Cerebellar cortex (tissue), 1 donor: Measurements from ENCODE around the gene BFSP1.

Source experiments
- DNase-seq: peaks from one replicate; pipeline ENCODE4 v3.0.0-alpha.2; 2015; ENCODE audit warnings: low spot score

BFSP1 gene

DNA sequence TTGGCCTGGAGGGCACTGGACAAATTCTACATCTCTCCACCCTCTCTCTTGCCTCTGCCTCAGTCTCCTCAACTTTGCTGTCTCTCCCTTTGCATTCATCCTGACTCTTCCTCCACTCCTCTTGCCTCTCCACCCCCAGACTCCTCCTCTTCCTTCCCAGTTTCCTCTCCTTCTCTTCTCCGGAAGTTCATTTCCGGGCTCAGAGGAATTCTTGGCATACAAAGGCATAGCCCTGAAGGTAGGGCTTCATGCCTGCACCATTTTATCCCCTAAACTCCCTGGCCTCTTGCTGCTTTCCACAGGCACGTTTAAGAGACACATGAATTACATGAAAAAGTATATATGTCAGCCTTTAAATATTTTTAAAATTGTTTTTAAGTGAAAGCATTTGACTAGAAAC, 10.6 kb downstream of the BFSP1 start:
- DNase-seq = no peak

DNA sequence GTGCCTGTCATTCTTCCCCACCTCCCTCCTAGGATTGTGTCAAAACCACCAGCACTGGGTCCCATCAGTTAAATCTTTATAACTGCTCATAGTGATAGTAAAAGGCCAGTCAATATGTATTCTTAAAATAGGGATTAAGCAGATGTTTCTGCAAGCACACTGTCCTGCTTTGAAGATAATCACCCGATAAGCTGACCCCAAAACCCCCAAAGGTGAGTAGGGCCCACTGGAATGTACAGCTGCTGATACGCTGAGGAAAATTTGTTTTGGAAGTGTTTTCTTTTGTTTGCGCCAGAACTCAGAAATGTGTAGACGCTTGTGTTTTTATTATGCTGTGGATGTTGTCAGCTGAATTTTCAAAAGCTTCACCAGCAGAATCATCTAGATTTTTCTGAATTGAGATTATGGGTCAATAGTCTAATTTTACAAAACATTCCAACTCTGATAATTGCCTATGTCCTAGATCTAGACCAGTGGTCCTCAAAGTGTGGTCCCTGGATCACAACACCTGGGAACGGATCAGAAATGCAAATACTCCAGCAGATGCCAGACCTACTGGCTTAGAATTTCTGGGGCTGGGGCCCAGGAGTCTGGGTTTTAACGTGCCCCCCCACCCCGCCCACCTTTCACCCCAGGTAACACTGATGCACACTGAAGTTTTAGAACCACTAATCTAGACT, 11.4 kb downstream of the BFSP1 start:
- DNase-seq = no peak

DNA sequence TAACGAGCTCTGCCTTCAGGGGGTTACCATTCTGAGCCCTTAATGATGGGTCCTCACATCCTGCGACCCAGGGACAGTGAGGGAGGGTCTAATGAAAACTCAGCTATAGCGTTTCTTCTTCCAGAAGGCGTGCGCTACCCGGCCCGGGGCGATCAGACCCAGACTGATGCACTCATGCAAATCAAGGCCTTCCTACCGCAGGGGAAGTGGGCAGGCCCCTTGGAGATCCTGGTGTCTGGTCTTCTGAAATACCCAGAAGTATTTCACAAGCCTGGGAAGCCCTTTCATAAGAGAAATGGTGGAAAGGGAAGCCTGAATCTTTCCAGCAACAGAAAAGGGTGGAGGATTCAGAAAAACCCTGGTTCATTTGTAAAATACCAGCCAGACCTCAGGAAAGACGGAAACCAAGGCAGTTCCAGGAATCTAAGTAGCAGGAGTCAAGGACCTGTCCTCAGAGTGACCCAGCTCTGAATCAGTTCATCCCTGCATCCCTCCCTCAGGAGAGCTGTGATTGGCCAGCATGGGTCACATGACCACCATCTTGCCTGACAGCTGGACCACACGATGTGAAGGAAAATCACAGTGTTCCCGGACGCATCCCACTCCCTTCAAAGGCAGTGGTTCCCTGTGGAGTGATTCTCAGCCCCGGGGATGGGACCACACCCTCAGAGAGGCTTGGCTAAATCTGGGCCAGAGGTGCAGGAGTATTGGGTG, 12.7 kb downstream of the BFSP1 start:
- no peak for DNase-seq

DNA sequence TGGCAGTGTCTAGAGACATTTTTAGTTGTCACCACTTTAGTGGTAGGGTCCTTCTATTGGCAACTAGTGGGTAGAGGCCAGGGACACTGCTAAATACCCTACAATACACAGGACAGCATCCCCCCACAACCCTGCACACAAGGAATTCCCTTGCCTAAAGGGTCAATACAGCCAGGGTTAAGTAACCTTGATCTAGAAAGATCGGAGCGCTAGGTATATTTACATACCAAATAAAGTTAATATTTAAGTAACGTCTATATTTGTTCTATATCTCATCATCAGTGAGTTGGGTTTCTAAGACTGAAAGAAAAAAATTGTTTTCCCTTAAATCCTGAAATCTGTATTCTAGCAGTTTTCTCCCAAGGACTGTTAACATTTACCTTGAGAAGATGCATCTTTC, 16.1 kb downstream of the BFSP1 start:
- no peak for DNase-seq

DNA sequence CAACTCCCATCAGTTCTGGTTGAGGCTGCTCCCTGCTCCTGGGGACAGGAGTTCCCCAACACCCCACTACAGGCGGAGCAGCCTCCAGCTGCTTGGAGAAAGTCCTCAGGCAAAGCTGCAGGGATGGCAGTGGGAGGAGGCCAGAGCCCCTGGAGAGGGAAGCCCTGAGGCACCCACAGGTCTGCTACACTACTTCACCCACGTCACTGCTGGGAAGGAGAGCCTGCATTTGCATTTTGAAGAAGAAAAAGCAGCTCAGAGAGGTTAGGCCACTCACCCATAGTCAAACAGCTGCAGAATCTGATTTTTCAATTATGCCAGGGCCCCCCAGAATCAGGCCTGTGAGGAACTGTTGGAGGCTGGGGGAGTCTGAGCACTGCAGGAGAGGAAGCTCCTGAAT, 17.2 kb downstream of the BFSP1 start:
- no peak for DNase-seq

DNA sequence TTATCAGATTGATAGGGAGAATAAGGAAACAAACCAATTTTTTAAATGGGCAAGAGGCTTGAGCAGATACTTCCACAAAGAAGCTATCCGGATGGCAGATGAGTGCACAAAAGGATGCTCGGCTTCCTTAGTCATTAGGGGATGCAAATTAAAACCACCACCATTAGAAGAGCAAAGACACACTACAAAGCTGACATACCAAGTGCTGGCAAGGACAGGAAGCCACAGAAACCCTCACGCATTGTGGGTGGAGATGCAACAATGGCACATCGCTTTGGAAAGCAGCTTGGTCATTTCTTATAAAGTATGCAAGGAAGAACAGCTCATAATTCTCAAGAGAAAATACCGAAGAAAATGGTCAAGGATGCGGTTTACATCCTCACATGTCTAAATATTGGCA, 19.8 kb downstream of the BFSP1 start:
- DNase-seq = no peak

DNA sequence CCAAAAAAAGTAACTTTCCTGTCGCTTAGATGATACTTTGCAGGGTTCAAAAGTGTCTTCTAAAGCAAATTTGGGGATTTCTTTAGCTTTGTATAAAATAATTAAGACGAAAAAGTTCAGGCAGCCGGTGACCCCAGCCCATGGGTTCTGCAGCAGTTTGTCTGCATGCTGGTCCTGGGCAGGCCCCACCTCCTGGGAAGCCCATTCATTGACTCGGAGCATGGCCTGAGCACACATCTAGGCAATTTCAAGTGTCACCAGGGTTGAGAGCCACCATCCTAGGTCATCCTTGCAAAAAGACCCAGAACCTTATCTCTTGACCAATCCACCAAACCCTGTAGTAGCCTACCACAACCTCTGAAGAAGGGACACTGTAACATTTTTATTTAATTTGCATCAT, 20.6 kb downstream of the BFSP1 start:
- no peak for DNase-seq

DNA sequence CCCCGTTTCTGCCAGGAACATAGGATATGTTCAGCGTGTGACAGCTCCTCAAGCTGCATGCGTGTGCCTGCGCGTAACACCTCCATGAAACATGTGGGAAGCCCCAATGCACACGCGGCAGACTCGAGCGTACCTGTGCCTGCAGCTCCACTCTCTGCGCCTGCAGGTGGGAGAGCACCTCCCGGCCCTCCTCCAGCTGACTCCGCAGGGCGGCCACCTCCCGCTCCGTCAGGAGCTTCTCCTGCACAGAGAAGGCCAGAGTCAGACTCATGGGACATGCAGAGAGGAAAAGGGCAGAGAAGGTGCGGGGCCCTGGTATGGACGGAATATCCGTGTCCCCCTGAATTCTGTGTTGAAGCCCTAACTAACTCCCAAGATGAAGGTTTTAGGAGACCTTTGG, 22.4 kb downstream of the BFSP1 start:
- DNase-seq = no peak

DNA sequence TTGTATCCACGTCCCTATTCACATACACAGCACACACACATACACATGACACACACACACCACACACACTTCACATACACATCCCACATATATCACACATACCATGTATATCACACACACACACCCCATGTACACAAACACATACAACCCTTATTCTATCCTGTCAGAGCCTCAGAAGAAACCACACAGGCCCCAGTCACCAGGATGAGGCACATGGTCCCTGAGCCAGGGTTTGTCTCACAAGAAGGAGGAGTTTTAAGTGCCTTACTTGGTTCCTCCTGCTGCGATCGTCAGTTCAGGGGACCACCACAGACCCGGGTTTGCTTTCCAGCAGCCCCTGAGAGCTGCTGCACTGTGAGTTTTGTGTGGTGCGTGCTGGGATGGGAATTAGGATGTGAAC, 23.6 kb downstream of the BFSP1 start:
- DNase-seq = no peak

DNA sequence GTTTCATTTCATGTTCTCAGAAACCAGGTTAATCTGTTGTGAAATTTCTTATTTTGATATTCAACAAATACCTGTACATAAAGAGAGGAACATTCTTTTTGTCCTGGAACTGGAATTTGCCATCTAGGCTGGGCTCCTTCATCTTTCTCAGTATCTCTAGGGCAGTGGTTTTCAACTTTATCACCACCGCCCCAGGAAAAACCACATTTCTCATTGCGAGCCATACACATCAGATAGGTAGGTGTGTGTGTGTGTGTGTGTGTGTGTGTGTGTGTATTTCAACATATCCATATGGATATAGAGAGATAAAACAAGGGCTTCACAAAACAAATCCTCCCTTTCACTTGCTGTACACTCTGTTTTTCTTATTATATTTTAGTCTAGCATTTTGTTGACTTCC, 24.1 kb downstream of the BFSP1 start:
- DNase-seq = no peak

DNA sequence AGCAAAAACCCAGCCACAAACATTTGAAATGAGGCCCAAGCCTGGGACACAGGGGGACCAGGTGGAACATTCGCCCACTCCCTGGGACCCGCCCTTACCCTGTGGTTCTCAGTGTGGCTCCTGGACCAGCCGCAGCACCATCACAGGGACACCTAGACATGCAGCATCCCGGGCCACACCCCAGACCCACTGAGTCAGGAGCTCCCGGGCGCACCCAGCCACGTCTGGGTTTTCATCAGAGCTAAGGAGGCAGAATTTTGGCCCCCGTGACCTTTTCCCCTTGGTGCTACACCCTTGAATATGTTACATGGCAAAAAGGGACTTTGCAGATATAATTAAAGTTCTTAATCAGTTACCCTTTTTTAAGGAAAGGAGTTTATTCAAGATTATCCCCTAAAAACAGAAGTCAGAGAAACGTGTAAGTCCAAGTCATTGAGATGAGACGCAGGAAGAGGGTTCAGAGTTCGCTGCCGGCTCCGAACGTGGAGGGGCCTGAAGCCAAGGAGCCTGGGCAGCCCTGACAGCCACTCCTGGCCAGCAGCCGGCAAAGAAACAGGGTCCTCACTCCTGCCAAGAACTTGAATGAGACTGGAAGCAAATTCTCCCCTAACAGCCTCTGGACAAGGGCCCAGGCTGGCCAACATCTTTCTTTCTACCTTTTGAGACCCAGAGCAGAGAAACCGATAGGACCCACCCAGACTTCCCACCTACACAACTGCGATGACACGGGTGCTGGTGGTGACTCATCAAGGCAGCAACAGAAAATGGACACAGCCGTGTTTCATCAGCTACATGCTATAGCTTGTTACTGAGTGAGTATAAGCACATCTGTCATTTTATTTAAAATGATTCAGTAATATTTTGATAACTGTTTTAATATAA, 25.3 kb downstream of the BFSP1 start:
- no peak for DNase-seq

DNA sequence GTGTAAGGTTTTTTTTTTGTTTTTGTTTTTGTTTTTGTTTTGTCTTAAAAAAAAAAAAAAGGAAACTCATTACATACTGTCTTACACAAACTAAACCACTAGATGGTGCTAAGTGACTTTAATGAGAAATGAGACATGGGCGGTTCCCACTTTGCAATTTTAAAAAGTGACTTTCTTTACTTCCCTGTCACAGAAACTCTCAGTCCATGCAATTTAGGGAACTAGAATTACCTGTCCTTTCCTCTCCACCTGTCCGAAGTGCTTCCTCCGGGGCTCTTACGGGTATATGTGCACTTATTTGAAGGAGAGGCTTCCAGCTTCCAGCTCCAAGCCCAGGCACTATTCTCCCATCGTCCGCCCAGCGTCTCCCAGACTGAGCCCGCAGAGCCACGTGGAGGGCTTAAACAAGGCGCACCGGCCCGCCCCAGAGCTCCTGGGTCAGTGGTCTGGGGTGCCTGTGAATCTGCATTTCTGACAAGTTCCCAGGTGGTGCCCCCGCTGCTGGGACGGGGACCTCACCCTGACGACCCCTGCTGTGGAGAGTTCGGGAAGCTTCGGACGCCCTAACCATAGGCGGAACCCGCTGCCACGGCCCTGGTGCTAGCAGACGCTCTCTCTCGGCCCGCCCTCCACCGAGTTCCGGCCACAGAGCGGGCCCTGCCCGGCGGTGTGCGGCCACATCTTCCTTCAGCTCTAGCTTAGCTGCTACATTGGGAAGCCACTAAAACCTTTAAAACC, 26.1 kb downstream of the BFSP1 start:
- peak; percentile 69 for DNase-seq

DNA sequence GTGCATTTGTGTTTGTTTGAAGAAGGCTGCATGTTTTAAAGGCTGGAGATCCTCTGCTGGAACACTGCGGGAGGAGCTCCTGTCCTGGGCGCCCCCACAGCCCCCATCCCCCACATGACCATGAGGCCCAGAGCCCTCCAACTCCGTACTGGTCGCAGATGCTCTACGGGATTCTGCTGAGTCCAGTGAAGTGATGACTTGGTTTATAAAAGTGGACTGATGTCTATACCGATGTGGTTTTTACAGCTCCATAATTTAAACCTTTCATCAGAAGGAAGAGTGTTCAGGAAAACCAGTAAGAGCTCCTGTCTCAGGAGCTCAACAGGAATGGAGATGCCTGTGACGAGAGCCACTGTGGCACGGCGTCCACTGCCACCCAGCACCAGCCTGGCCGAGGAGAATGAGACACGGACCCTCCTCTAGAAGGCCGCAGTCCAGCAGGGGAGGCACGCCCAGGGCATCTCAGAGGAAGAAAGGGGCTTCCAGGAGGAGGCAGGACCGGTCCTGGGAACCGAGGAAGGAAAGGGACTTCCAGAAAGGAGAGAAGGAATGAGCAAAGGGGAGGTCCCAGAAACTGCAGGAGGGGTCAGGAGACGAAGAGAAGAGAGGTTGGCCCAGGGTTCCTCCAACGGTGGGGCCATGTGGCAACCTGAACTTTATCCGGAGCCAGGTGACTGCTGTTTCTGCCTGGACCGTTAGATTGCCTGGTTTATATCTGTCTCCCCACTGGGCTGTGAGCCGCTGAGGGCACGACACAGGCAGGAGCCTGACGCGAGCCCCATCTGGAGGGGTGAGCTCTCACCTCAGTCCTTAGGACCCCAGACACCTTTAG, 26.9 kb downstream of the BFSP1 start:
- no peak for DNase-seq

DNA sequence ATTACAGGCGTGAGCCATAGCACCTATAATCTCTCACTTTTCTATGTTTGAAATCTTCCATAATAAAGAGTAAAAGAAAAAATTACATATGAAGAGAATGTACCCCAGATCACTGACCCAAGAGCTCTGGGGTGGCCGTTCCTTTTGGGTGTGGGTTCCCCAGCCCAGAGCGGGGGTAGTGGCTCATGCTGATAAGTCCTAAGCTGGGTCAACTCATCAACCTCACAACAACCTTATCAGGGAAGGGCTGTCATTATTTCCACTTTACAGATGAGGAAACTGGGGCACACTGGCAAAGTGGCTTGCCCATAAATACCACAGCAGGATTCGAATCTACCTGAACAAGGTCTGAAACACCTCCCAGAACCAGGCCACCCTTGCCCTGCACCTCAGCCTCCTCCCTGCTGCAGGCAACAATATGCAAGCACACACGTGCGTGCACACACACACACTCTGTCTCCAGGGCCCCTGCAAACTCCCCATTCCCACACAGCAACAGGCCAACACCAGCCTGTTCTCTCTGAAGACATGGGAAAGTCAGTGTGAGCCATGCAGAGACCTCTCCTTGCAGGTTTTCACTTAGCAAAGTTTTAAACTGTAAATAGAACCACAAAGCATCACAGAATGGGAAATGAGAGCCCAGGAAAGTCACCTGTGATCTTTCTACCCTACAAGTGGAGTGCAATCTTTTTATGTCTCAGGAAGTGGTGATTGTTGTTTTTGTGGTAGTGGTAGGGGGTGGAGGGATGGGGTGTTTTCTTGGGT, 27.7 kb downstream of the BFSP1 start:
- DNase-seq = no peak

DNA sequence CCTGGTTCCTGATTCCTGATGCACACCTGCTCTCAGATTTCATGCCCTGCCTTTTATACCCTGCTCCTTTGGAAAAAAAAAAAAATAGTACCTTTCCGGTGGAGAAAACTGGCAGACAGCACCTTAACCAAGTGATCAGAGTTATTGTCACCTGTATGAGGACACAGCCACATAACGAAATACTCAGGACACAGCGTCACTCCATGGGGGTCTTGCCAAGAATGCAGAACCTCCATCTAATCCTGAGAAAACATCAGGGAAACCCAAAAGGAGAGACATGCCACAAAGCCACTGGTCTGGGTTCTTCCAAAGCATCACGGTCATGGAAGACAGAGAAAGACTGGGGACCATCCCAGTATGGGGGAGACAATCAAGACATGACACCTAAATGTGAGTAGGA, 29.1 kb downstream of the BFSP1 start:
- DNase-seq = no peak

DNA sequence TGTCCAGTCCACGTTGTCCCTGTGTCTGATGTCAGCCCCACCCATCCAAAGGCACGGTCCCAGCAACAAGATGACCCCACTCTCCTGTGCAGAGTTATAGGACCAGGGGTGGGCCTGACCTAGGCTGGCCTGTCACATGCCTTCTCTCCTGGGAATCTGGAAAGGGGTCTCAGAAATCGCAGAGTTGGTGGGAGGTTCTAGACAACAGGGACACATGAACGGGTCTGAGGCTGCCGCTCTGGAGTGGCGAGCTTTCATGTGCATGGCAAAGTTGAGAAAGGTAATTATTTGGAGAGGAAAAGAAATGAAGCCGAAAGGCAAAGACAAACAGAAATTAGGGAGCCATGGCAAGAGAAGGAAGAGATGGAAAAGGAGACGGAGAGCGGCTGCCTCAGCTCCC, 29.5 kb downstream of the BFSP1 start:
- DNase-seq = no peak

DNA sequence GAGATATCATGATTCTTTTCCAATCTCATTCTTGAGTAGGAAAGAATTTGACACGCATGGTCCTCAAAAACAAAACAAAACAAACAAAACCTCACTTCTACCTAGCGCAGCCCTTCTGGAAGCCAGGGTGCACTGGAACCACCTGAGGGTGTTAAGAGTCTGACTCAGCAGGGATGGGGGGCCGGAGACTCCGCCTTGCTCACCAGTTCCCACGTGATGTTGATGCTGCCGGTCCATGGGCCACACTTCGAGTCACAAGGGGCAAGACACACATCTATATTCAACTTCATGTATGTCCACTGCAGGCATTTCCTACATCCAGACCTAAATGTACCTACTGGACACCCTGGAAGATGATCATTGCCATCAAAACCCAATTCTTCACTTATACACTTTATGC, 30.4 kb downstream of the BFSP1 start:
- no peak for DNase-seq

DNA sequence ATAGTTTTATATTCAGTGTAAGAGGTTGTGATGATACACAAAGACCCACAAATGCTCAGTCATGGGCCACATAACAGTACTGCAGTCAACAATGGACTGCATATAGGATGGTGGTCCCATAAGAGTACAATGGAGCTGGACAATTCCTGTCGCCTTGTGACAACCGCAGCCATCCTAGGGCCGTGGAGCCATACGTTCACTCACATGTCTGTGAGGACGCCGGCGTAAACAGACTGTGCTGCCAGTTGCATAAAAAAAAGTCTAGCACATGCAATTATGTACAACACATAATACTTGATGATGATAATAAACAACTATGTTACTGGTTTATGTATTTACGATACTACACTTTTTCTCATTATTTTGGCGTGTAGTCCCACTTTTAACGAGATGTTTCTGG, 30.9 kb downstream of the BFSP1 start:
- DNase-seq = no peak

DNA sequence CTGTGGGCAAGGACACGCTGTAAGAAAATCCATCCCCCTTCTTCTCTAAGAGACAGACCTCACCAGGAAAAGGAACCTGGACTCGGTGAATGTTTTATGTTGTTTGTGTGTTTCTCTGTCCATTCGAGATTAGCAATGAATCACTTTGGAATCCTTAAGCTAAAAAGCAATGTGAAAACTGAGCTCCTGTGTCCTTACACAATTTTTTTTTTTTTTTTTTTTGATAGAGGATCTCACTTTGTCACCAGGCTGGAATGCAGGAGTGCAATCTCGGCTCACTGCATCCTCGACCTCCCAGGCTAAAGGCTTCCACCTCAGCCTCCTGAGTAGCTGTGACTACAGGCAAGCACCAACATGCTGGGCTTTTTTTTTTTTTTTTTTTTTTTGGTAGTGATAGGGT, 32.1 kb downstream of the BFSP1 start:
- no peak for DNase-seq

DNA sequence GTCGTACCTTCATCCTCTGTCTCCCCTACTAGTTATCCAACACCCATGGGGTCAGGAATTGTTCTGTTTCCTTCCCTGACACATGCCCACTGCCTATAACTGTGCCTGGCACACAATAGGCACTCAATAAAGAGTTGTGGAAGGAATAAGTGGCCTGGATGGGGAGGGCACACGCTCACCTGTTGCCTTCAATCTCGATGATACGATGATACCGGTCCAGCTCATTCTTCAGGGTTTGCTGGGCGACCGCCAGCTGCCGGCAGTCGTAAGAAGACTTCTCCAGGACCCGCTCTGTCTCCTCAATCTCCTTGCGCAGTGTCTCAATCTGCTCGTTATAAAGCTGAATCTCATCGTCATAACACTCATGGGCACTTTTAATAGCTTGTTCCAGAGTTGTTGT, 32.5 kb downstream of the BFSP1 start:
- no peak for DNase-seq
